Renal cortex interstitium (tissue), 11 donors: ENCODE measurements around the gene POP5. TPM values are rescaled to one million over a fixed set of nuclear protein-coding genes. Genes with fewer than 3 reads are reported as not detected.

Experiments
- DNase-seq, 11 donors: peaks; one replicate each; pipeline ENCODE4 v3.0.0-alpha.2; 2013; ENCODE audit warnings: low read depth in 9 of 11, low spot score in 4 of 11; ENCODE audit errors: extremely low read depth in 1 of 11
- polyA plus RNA-seq, 3 donors: library from polyadenylated mRNA; unstranded; fragments of 120-200 nt; gene quantifications; one replicate each; pipeline ENCODE4 v1.2.1, GENCODE V29; 2013; ENCODE audit not compliant: insufficient read length in 3 of 3

Gene POP5
- polyA plus RNA-seq, 3 donors, result 48.0 to 58.1 (median 55.8) TPM

DNA sequence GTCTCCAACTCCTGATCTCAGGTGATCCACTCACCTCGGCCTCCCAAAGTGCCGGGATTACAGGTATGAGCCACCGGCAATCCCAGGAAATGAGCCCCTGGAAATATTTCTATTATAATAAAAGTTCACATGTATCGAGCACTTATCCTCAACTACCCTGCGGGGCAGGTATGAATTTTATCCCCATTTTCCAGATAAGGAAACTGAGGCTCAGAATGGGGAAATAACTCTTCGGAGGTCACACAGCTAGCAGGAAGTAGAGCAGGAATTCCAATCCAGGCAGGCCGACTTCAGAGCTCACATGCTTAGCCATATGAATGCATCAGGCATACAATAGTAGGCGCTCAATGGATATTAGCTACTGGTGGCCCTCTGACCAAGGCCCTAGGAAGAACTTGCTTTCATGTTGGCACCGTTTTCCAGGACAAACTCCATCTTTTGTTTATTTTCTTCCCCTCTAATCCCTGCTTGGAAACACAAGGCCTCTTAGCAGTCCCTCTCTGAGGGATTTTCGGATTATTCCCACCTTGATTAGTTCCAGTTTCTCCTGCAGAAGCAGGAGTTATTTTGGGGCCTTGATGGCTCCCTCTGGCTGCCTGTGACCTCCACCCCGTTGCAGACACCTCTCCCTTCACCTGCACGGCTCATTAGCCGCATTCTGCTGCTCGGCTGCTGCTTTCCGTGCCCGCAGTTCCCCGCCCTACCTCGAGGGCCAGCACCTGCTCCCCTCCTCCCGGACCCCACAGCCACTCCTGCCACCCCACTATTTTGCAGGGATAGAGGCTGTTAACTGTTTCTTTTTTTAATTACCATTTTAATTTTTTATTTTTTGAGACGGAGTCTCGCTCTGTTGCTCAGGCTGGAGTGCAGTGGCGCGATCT, 18.7 kb upstream of the POP5 start:
- DNase-seq, result no peak

DNA sequence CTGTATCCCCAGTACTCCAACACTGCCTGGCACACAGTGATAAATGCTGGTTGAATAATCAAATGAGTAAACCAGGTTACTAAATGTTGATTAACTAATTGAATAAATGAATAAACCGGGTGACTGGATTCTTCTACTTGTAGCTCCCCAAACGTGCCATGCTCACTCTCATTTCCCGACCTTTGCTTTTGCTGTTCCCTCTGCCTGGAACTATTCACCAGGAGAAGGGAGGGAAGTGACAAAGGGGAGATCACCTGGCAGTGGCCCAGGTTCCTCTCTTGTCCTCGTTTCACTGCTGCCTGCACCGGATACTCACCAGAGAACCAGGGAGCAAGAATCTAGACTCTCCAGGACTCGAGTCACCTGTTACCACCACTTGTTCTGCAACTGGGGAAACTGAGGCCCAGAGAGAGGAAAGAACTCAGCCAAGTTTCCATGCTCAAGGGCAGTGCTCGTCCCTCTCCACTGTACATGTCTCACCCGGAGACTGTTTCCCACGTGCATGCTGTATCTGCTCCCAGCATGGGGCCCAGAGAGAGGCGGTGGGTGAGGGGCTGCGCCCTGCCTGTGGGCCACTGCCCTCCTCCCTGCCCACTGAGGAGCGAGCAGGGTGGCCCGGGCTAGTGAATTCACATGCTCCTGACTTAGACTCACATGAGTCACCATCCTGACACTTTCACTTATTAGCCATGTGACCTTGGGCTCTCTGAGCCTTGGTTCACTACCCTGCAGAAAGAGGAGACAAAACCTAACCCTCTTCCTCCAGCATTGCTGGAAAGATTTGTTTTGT, 17.7 kb upstream of the POP5 start:
- DNase-seq, result no peak

DNA sequence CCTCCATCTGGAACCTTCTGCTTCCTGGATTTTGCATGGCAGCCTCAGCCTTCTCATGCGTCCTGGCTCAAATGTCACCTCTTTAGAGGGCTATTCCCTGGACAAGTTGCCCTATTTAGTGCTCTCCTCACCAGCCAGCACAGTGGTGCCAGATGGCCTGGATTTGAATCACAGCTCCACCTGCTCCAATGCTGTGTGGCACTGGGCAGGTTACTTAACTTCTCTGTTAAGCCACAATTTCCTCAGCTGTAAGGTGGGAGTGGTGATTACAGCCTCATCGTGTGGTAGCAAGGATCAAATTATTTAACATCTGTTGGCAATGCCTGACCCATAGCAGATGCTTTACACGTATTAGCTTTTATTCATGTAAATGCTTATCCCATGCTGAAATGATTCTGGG, 16.7 kb upstream of the POP5 start:
- DNase-seq, result no peak

- DNase-seq, result no peak
Observed at GRCh38 chr12:120596901-120597300, 15.7 kb upstream of the POP5 start.

- no peak for DNase-seq
Observed at GRCh38 chr12:120592121-120593049, 11.2 kb upstream of the POP5 start.

DNA sequence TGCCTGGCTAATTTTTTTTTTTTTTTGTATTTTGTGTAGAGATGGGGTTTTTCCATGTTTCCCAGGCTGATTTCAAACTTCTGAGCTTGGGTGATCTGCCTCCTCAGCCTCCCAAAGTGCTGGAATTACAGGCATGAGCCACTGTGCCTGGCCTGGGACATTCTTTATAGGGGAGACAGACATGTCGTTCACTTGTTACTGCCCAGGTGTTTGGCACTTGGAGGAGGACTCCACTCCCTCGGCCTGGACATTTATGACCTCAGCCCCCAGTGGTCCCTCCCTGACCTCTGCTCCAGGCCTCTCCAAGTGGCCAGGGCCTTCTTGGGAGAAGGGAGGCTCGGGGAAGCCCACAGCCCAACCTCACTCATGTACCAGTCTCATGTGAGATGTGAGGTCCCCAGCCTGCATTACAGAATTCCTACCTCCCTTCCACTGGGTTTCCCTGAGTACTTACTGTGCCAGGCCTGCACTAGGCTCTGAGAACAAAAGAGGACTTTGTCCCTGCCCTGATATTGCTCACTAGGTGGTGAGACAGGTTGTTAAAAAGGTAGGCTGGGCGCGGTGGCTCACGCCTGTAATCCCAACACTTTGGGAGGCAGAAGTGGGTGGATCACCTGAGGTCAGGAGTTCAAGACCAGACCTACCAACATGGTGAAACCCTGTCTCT, 9.7 kb upstream of the POP5 start:
- no peak for DNase-seq

GRCh38 chr12:120588948-120589930, 8.0 kb upstream of the POP5 start:
- no peak for DNase-seq

DNA sequence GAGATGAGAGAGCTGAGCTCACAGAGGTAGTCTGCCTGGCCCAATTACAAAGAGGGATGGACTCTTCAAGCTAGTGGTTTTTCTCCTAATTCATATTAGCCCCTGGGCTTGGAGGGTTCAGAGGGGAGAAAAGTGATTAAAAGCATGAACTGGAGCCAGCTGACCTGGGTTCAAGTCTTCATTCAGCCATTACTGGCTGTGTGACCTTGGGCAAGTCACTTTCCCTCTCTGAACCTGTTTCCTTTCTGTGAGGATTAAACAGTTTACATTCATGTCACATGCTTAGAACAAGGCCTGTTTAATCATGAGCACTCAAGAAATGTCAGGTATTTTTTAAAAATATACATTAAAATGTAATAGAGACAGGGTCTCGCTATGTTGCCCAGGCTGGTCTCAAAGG, 7.2 kb upstream of the POP5 start:
- DNase-seq, result no peak

DNA sequence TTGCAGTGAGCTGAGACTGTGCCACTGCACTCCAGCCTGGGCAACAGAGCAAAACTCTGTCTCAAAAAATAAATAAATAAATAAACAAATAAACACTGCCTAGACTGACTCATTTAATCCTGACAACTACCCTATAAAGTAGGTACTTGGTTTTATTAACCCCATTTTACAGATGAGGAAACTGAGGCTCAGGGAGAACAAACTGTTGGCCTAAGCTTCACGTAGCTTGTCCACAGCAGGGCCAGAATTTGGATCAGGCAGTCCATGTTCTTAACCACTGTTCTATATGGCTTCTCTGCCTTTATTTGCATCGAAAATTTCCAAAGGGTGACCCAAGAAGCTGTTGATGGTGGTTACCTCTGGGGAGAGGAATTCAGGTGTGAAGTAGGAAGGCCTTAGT, 5.7 kb upstream of the POP5 start:
- DNase-seq, result no peak

- no peak for DNase-seq
Observed at GRCh38 chr12:120586206-120586605, 5.0 kb upstream of the POP5 start.

- DNase-seq, result no peak
Observed at GRCh38 chr12:120584343-120585149, 3.3 kb upstream of the POP5 start.

DNA sequence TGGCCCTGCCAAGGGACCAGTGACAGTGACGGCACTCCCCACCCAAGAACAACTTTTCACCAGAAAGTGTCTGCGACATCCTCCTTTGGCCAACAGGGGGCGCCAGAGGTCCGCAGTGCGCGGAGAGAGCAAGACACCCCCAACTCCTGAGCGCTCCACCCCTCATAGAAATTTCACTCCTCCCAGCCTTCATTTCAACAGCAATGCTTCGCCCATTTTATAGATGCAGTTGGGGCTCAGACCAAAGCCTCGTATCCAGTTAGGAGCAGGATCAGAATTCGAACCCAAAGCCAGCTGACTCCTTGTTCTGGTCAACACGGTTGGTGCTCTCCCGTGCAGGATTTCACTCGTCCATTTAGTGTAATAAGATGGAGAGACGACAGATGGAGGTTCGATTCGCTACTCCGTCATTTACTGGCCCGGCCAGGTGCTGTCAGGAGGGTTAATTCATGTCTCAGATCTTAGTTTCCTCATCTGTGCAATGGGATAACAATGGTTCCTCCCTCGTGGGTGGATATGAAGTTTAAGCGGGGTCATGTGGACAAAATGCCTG, 2.4 kb upstream of the POP5 start:
- DNase-seq, result peak in 7 of 11 donors; percentile 39 to 69 (median 59)

GRCh38 chr12:120581998-120582397, 796 bp upstream of the POP5 start:
- no peak for DNase-seq

DNA sequence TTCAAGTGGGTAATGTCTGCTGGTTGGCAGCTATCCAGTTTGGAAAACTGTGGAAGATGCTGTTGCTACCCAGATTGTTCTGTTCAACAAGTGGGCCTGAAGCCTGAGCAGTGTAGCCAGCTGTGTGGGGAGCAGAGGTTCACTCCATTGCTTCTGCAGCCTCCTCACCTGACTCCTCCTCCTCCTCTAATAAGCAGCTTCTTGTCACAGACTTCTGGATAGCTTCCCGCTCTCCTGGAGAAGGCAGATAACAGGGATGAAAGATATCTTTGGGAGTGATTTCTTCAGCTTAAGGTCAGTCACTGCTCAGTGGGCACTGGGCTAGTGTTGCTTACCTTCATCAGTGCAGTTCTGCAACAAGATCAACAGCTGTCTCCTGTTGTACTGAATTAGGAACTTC, 2.0 kb downstream of the POP5 start:
- DNase-seq, result no peak

DNA sequence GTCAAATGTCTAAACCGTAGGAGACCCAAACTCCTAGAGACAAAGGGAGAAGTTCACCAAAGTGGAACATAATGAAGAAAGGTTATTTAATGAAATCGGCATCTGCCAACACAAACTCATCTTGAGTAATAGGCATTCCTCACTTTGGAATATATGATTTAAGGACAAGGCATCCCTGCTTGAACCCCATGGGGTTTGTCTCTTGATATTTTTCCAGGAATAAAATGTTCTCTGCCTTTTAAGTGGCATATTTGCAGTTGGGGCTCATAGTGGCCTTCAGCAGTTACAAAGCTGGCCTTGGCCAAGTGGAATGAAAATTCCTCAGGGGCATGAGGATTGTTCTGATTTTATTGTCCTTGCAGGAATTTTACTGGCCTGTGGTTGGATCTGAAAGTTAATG, 7.1 kb downstream of the POP5 start:
- no peak for DNase-seq

- DNase-seq, result no peak
Observed at GRCh38 chr12:120573560-120573959, 7.6 kb downstream of the POP5 start.

DNA sequence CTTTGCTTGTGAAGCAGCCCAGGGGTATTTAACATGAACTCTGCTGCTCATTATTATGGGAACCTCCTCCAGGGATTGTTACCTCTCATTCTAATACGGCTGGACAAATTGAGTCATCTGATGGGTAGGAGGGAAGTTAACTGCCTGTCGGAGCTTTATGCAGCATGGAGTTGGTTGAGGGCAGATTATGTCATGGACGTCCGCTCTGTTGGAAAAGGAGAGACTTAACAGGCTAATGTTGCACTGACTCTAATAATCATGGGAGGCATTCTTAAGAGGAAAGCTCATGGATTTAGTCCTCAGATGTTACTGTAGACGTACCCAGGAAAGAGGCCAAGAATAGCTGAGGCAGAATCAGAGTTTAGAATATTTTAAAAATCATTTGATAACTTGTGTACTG, 9.9 kb downstream of the POP5 start:
- DNase-seq, result no peak
